ENCODE measurements around the gene IQCK.
"Not testable (repeated sequence)": the region's sequence is repeated elsewhere in the genome, so short reads cannot be mapped to it uniquely, and the experiment has no call there.

IQCK gene

GRCh38 chr16:19760356-19761060 is 42.4 kb downstream of the IQCK start:
- no peak for DNase-seq

- no peak for DNase-seq
Measured at GRCh38 chr16:19765860-19766553, 47.9 kb downstream of the IQCK start.

DNA sequence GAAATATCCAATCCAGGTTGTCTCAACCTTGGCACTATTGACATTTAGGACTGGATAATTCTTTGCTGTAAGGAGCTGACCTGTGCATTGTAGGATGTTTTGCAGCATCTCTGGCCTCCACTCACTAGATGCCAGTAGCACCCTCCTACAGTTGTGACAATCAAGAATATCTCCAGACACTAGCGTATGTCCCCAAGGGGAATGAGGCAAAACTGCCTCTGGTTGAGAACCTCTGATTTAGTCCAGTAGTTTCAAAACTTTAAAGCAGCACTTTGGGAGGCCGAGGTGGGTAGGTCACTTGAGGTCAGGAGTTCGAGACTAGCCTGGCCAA is 48.4 kb downstream of the IQCK start:
- no peak for DNase-seq

DNA sequence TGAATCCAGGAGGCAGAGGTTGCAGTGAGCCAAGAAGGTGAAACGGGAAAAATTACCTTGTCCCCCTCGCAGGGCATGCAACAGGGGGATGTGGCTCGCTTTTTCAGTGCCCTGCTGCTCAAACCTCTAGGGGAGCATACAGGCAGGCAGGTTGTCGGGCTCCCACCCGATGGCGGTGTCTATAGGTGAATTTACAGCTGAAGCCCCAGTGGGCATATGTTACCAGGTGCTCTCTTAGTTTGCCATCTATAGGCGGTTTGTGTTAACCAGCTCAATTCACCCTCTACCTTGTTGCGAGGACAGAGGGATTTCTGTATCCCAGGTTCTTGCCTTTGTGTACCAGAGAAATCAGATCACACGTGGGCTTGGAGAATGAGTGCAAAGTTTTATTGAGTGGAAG is 48.9 kb downstream of the IQCK start:
- DNase-seq = no peak

GRCh38 chr16:19767497-19767896 is 49.4 kb downstream of the IQCK start:
- DNase-seq = no peak

GRCh38 chr16:19769239-19769638 is 51.2 kb downstream of the IQCK start:
- no peak for DNase-seq

DNA sequence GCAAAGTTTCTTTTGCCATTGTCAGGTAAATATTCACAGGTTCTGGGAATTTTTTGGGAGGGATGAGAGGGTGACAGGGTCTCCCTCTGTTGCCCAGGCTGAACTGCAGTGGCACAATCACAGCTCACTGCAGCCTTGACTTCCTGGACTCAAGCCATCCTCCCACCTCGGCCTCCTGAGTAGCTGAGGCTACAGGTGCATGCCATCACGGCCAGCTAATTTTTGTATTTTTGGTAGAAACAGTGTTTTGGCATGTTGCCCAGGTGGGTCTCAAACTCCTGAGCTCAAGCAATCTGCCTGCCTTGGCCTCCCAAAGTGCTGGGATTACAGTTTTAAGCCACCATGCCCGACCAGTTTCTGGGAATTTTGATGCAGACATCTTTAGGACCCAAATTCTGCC is 53.0 kb downstream of the IQCK start:
- no peak for DNase-seq

GRCh38 chr16:19771796-19772195 is 53.7 kb downstream of the IQCK start:
- DNase-seq = no peak

GRCh38 chr16:19774024-19774423 is 56.0 kb downstream of the IQCK start:
- DNase-seq = no peak

DNA sequence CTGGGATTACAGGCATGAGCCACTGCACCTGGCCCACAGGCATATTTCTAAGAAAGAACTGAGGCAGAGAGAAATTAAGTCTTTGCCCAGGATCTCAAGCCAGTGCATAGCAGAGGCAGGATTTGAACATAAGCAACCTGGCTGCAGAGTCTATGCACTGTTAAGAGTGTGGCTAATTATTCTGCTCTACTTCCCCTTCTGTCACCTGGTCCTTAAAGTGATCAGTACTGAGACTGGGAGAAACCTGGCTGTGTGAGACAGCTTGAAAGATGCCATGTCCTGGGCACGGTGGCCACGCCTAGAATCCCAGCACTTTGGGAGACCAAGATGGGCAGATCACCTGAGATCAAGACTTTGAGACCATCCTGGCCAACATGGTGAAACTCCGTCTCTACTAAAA is 58.1 kb downstream of the IQCK start:
- no peak for DNase-seq

DNA sequence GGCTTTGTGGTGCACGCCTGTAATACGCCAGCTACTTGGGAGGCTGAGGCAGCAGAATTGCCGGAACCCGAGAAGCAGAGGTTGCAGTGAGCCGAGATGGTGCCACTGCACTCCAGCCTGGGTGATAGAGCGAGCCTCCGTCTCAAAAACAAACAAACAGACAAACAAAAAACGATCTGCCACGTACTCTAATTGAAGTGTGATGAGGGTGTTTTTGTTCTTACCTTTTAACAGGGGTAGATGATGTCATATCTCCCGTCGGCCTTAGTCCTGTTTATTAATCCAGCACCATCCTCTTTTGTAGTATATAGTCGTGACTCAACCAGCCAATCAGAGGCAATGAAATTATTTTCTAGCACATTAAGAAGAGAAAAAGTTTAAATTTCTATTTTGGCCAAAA is 58.5 kb downstream of the IQCK start:
- DNase-seq = no peak

DNA sequence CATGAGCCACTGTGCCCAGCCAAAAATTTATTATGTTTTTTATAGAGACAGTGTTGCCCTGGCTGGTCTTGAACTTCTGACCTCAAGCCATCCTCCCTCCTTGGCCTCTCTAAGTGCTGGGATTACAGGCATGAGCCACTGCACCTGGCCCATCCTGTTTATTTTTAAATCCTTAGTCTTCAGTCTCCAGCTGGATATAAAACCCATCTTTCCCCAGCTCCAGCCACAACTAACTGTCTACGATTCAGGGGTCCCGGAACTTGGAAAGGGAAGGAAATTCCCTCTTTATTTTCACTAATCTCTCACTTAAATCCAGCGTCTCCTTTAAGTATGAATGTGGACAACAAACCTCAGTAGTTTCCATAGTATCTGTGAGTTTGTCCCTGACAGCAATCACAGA is 62.2 kb downstream of the IQCK start:
- no peak for DNase-seq

DNA sequence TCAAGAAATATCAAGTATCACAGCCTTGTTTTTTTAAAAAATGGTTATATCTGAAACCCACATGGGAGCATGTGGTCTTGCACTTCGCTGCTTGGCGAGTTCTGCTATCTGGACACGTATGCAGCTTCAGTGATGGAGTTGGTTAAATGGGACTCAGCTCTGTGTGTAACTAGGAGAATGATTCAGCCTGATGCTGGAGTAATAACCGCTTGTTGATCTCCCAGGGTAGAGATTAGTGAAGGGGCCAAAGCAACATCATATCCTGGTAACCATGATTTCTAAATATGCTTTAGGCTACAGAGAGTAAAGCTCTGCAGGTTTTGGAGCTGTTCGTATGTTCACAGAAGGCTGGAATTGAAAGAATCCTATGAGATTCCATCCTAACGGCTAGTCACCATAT is 63.2 kb downstream of the IQCK start:
- DNase-seq = no peak

GRCh38 chr16:19783363-19784182 is 65.5 kb downstream of the IQCK start:
- DNase-seq = no peak

DNA sequence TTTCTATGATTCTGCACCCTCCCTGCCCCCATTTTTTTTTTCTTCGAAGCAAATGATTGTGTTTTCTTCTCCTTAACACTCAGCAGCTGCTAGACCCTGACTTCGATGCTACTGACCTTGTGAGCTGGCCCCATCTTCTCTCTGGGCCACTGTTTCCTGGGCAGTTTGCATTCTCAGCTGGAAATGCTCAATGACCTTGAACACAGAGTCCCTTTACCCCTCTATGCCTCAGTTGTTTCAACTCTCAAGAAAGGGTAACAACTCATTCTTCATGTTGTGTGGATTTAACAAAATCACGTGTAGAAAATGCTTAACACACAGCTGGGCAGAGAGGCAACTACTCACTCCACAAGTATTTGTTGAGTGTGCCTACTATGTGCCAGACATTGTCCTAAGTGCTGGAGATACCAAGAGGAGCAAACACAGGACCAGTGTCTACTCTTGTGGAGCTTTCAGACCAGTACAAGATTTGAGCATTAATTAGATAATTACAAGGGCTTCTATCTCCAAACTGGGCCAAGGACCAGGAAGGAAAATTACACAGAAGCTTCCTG is 66.2 kb downstream of the IQCK start:
- DNase-seq = no peak

DNA sequence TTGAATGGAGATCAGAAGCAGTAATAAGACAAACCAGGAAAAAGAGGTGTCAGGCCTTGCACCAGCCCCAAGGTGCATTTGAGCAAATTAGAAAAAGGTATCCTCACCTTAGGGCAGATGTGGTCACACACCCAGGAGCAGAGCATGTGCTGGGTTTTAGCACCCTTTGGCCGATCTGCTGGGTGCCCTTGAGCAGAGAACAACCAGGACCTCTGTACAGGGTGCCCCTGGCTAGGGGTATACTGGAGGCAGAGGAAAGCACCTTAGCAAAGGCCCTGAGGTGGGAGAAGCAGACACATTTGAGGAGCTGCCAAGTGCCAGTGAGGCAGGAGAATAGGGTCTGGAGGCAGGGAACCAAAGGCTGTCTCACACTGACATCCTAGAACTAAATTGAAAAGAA is 67.0 kb downstream of the IQCK start:
- DNase-seq = no peak

DNA sequence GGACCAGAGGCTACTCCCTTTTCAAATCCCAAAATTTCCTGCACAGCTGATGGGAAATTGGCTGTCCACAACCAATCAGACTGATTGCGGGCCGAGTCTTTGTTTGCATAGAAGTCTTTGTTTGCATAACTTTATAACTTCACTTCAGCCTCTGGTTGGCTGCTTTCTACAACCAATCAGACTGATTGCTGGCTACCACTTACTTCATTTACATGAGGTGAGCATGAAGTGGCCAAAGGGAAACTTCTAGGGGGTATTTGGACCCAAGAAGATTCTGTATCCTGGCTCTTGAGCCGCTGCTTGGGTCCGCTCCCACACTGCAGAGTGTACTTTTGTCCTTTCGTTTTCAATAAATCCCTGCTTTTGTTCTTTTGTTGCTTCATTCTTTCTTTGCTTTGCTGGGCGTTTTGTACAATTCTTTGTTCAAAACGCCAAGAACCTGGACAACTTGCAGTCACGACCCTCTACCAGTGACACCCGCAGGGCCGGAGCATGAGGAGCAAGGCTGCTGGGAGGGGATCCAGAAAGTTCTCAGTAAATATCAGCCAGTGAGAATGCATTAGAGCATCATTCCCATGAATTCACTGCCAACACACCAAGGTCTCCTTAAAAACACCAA is 67.5 kb downstream of the IQCK start:
- no peak for DNase-seq

DNA sequence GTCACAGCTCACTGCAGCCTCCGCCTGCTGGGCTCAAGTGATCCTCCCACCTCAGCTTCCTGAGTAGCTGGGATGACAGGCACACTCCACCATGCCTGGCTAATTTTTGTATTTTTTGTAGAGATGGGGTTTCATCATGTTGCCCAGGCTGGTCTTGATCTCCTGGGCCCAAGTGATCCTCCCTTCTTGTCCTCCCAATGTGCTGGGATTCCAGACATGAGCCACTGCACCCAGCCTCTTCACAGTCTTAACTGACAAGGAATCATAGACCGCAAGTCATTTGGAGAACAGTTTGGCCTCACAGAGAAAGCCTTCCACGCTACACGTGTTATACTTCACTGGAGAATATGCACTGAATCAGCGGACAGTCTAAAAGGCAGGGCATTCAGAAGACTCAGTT is 83.3 kb downstream of the IQCK start:
- not testable (repeated sequence) for DNase-seq

DNA sequence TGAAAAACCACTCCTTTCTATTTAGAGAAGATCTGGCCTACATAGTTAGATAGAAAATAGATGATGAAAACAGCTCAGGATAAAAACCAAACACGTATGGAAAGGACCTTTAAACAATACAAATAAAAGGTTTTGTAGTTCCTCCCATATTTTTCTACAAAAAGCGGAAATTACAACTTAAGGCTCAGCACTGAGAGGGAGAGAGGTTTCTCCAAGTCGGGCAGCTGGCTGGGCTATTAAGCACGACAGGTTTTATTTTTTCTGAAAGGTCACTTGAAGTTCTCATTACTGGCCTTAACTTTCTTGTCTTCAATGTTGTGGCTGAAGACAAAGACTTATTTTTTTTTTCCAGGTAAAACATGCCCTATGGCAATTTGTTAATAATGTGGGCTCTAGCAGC is 83.8 kb downstream of the IQCK start:
- not testable (repeated sequence) for DNase-seq

GRCh38 chr16:19802612-19803011 is 84.5 kb downstream of the IQCK start:
- no peak for DNase-seq

- DNase-seq = peak; percentile 4
Measured at GRCh38 chr16:19804538-19805323, 86.7 kb downstream of the IQCK start.

DNA sequence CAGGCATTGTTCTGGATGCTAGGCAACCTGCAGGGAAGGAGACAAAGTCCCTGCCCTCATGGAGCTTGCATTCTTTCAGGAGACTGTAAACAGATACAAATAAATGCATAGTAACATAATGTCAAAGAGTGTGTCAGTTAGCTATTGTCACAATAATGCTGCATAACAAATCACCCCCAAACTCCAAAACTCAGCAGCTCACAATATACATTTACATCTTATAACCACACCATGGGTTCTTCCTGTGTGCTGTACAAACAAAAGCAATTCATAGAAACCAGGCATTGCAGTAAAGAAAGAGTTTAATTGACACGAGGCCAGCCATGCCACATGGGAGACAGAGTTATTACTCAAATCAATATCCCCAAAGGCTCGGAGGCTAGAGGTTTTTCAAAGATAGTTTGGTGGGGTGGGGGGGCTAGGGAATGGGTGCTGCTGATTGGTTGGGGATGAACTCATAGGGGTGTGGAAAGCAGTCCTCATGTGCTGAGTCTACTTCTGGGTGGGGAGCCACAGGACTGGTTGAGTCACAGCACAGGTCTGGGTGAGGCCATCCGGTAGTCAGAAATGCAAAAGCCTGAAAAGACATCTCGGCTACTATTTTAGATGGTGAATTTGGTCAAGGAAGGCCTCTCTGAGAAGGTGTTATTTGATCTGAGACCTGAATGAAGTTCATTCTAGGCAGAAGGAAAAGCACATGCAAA is 87.5 kb downstream of the IQCK start:
- no peak for DNase-seq

Data from stimulated activated CD4-positive, alpha-beta T cell treated with anti-CD3 and anti-CD28 coated beads, Interleukin-4, amount 100 ng/mL, for 1 hour (primary cell).